OCI-LY1 (cell line): ENCODE data around the gene EML6.
A peak's percentile ranks its signal among the peaks of the same experiment; 100 is the strongest.
"Not testable (repeated sequence)": the region's sequence is repeated elsewhere in the genome, so short reads cannot be mapped to it uniquely, and the experiment has no call there.

Experiments used
- H2AFZ ChIP-seq: fragments of 200-600 bp; sonication (generic), shearing (Covaris generic); 2 replicates; pipeline ENCODE4 v1.6.0; 2014; ENCODE audit warnings: antibody characterized with exemption, mild to moderate bottlenecking, low read length
- H3F3A ChIP-seq: fragments of 200-600 bp; sonication (generic), shearing (Covaris generic); 2 replicates; pipeline ENCODE4 v1.6.0; 2014; ENCODE audit warnings: mild to moderate bottlenecking, antibody characterized with exemption, low read length, moderate library complexity; ENCODE audit not compliant: insufficient read depth
- H3K27ac ChIP-seq: fragments of 200-600 bp; sonication (generic); 2 replicates; pipeline ENCODE4 v1.5.1; 2014; ENCODE audit warnings: low read length, mixed run types, mild to moderate bottlenecking, low read depth; ENCODE audit not compliant: poor library complexity, severe bottlenecking
- H3K27me3 ChIP-seq: fragments of 200-600 bp; sonication (generic); 2 replicates; pipeline ENCODE4 v1.6.0; 2014; ENCODE audit warnings: antibody characterized with exemption, mild to moderate bottlenecking, low read length, moderate library complexity; ENCODE audit not compliant: insufficient read depth
- H3K36me3 ChIP-seq: fragments of 200-600 bp; sonication (generic); 2 replicates; pipeline ENCODE4 v1.6.1; 2014; ENCODE audit warnings: mild to moderate bottlenecking, antibody characterized with exemption, low read length, moderate library complexity, mixed read lengths; ENCODE audit not compliant: insufficient read depth
- H3K4me1 ChIP-seq: fragments of 200-600 bp; sonication (generic); 2 replicates; pipeline ENCODE4 v1.5.1; 2014; ENCODE audit warnings: mild to moderate bottlenecking, low read length, moderate library complexity; ENCODE audit not compliant: insufficient read depth, severe bottlenecking
- H3K4me2 ChIP-seq: fragments of 200-600 bp; sonication (generic), shearing (Covaris generic); 2 replicates; pipeline ENCODE4 v1.6.1; 2014; ENCODE audit warnings: low read length
- H3K4me3 ChIP-seq: fragments of 200-600 bp; sonication (generic); 2 replicates; pipeline ENCODE4 v1.5.1; 2014; ENCODE audit warnings: low read length, low read depth, mild to moderate bottlenecking, mixed read lengths; ENCODE audit not compliant: poor library complexity, severe bottlenecking
- H3K79me2 ChIP-seq: fragments of 200-600 bp; shearing (Covaris generic); 2 replicates; pipeline ENCODE4 v1.6.1; 2016; ENCODE audit warnings: mixed run types, low read length, mixed read lengths; ENCODE audit not compliant: insufficient read depth
- H3K9ac ChIP-seq: fragments of 200-600 bp; sonication (generic), shearing (Covaris generic); 2 replicates; pipeline ENCODE4 v1.6.1; 2014; ENCODE audit warnings: mild to moderate bottlenecking, low read length, mixed read lengths
- H3K9me2 ChIP-seq: fragments of 200-600 bp; sonication (generic), shearing (Covaris generic); 2 replicates; pipeline ENCODE4 v1.6.1; 2014; ENCODE audit warnings: low read depth, mild to moderate bottlenecking, low read length, mixed read lengths
- H3K9me3 ChIP-seq: fragments of 200-600 bp; shearing (Covaris generic); 2 replicates; pipeline ENCODE4 v1.6.1; 2014; ENCODE audit warnings: low read length, mixed read lengths
- H4K20me1 ChIP-seq: fragments of 200-600 bp; sonication (generic), shearing (Covaris generic); 2 replicates; pipeline ENCODE4 v1.6.0; 2016; ENCODE audit warnings: mild to moderate bottlenecking, low read length; ENCODE audit not compliant: insufficient read depth
- EZH2 ChIP-seq: fragments of 200-600 bp; sonication (generic), shearing (Covaris generic); IDR thresholded peaks from 2 replicates; pipeline ENCODE4 v1.8.0; 2017; ENCODE audit warnings: borderline replicate concordance, mixed run types, mild to moderate bottlenecking, antibody characterized with exemption, low read length, moderate library complexity, mixed read lengths
- TF ChIP-seq, protein P1 (sequence below): fragments of 200-600 bp; sonication (generic), shearing (Covaris generic); IDR thresholded peaks from 2 replicates; pipeline ENCODE4 v1.5.1; 2017; ENCODE audit warnings: mild to moderate bottlenecking, antibody characterized with exemption, low read length, moderate library complexity, mixed read lengths

The EML6 gene

DNA sequence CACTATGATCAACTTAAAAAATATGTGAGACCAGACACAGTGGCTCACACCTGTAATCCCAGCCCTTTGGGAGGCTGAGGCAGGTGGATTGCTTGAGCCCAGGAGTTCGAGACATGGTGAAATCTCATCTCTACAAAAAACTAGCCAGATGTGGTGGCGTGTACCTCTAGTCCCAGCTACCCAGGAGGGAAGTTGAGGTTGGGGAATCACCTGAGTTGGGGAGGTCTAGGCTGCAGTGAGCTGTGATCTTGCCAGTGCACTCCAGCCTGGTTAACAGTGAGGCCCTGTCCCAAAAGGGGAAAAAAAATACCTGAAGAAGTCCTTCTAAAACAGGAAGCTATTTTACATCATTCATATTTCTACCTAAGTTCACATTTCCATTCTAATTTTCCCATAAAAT, 144.0 kb downstream of the EML6 start:
- Histone ChIP-seq H3K9me2 (no peaks in the 10 kb centered on the region), H3K4me1 (peaks cover 22% of the 10 kb centered on the region), H3K36me3 (peaks cover 94% of the 10 kb centered on the region), H3F3A (no peaks in the 10 kb centered on the region), H3K9ac (no peak overlapping the region), H3K4me3 (no peak overlapping the region), H3K9me3 (no peaks in the 10 kb centered on the region), H3K27ac (peak overlapping the region; percentile 13), H4K20me1 (no peaks in the 10 kb centered on the region), H3K27me3 (no peaks in the 10 kb centered on the region), H2AFZ (no peak overlapping the region), H3K4me2 (no peak overlapping the region), H3K79me2 (no peaks in the 10 kb centered on the region)
- TF ChIP-seq EZH2 = no peak
- TF ChIP-seq, protein P1, sequence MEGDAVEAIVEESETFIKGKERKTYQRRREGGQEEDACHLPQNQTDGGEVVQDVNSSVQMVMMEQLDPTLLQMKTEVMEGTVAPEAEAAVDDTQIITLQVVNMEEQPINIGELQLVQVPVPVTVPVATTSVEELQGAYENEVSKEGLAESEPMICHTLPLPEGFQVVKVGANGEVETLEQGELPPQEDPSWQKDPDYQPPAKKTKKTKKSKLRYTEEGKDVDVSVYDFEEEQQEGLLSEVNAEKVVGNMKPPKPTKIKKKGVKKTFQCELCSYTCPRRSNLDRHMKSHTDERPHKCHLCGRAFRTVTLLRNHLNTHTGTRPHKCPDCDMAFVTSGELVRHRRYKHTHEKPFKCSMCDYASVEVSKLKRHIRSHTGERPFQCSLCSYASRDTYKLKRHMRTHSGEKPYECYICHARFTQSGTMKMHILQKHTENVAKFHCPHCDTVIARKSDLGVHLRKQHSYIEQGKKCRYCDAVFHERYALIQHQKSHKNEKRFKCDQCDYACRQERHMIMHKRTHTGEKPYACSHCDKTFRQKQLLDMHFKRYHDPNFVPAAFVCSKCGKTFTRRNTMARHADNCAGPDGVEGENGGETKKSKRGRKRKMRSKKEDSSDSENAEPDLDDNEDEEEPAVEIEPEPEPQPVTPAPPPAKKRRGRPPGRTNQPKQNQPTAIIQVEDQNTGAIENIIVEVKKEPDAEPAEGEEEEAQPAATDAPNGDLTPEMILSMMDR = no peak

DNA sequence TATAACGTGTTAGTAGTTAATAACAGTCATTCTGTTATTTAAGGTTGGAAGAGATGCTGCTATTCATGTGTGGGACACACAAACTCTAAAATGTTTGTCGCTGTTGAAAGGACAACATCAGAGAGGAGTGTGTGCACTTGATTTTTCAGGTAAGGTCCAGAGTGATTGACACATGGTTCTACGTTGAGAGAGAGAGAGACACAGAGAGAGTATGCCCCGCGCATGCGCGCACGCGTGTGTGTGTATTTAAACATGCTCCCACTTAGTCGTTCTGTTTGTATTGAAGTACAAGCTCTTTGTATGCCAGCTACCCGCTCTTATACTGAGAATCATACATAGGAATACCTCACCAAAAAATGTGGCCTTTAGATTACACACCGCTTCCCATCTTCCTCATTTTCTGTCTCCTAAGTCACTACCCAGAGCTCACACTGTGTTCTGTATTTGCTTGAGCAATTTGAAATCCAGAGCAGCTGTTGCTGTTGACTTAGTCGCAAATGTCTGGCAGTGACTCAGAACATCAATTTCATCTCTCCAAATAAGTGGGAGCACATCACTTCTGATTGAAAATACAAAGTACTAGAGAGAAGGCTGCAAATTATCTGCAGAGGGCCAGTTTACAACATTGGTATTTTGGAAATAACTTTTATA, 148.1 kb downstream of the EML6 start:
- no peaks in the 10 kb centered on the region for H3K9me2 ChIP-seq
- no peaks in the 10 kb centered on the region for H4K20me1 ChIP-seq
- H3K4me3 ChIP-seq = no peak overlapping the region
- no peak for TF ChIP-seq EZH2
- TF ChIP-seq, protein P1 = no peak
- H3K27ac ChIP-seq = no peak overlapping the region
- no peaks in the 10 kb centered on the region for H3F3A ChIP-seq
- no peak overlapping the region for H3K9ac ChIP-seq
- no peaks in the 10 kb centered on the region for H3K27me3 ChIP-seq
- no peak overlapping the region for H3K4me2 ChIP-seq
- H3K4me1 ChIP-seq = peaks cover 3% of the 10 kb centered on the region
- H3K36me3 ChIP-seq = peaks cover 93% of the 10 kb centered on the region
- no peaks in the 10 kb centered on the region for H3K79me2 ChIP-seq
- no peak overlapping the region for H2AFZ ChIP-seq
- no peaks in the 10 kb centered on the region for H3K9me3 ChIP-seq

DNA sequence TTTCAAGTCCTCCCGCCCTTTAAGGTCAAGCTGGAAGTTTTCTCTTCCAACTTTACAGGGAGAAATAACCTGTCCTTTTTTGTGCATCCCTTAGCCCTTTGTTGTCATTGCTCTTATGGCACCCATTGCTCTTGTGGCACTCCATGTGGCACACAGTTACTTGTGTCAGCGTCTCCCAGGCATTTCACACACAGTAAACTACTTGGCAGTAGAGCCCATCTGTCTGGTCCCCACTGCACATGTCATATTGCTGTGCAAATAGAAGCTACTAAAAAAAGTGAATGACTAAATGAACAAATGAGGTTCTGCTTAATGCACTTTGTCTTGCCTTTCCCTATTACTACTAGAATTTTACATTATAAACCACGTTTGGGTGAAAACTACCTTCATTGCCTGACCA, 149.3 kb downstream of the EML6 start:
- Histone ChIP-seq H3K9ac (no peak overlapping the region), H3K4me2 (no peak overlapping the region), H2AFZ (no peak overlapping the region), H3K27ac (no peak overlapping the region), H3K4me3 (no peak overlapping the region), H3F3A (no peaks in the 10 kb centered on the region), H4K20me1 (no peaks in the 10 kb centered on the region), H3K9me2 (no peaks in the 10 kb centered on the region), H3K9me3 (no peaks in the 10 kb centered on the region), H3K36me3 (peaks cover 93% of the 10 kb centered on the region), H3K4me1 (no peaks in the 10 kb centered on the region), H3K79me2 (no peaks in the 10 kb centered on the region), H3K27me3 (no peaks in the 10 kb centered on the region)
- no peak for TF ChIP-seq EZH2

DNA sequence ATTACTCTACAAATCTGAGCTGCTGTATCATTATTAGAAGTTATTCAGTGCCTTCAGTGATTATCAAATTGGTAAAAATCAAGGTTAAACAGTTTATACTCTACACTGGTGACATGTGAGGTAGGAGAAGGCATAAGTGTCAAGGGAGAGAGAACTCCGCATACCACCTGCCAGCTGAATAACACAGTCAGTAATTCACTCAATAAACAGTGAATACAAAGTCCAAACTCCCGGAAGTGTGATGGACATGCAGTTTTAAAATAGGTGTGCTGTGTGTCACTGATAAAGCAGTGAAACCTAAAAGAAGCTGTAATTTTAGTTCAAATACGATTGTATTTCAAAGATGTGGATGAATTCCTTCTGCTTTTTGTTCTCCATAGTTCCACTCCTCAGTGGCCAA, 149.8 kb downstream of the EML6 start:
- peaks cover 91% of the 10 kb centered on the region for H3K36me3 ChIP-seq
- not testable (repeated sequence) for H3K4me2 ChIP-seq

More for the DNA sequence above, 149.8 kb downstream of the EML6 start:
- not testable (repeated sequence) for H2AFZ ChIP-seq, H3K4me1 ChIP-seq, H3K9ac ChIP-seq, H3K27ac ChIP-seq, H3K9me2 ChIP-seq, H4K20me1 ChIP-seq, H3K79me2 ChIP-seq, H3K9me3 ChIP-seq, H3F3A ChIP-seq, H3K4me3 ChIP-seq, H3K27me3 ChIP-seq
